ENCODE data around the gene NIT2.
"Not testable (repeated sequence)": the region's sequence is repeated elsewhere in the genome, so short reads cannot be mapped to it uniquely, and the experiment has no call there.

The NIT2 gene, protein sequence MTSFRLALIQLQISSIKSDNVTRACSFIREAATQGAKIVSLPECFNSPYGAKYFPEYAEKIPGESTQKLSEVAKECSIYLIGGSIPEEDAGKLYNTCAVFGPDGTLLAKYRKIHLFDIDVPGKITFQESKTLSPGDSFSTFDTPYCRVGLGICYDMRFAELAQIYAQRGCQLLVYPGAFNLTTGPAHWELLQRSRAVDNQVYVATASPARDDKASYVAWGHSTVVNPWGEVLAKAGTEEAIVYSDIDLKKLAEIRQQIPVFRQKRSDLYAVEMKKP

DNA sequence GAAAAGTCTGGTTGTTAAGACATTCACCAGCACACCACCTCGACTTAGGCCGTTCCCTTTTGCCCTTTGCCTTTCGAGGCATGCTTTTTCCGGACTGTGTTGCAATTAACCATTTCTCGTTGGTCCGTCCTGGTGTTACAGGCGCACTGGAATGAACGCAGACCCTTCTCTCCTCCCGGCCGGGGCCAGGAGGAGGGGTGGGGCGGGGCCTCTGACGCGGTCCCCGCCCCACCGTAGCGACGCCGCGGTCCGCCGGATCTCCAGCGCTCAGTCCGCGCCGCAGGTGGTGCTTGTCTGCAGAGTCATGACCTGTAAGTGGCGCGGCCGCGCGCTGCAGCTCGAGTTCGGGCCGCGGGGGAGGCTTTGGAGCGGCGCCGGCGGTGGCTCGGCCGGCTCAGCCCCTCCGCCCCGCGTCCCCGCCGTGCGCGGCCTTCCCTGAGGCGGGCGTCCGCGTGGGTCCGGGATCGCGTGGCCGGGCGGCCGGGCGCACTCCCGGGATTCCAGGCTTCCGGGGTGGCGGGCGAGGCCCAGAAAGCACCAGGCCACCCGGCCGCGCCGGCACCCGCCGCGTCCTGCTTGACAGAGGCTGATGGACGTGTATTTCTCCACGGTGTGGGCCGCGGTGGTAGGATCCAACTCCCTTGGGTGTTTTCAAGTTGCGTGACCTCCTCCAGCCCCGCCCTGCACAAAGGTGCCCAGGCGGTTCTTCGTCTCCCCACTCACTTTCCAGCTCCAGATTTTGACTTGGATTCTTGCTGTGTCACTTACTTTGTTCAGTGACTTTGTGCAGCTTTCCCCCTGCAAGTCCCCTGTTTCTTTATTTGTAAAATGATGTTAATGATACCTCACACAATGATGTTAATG, at the start of gene NIT2:
NIT2 (plus strand) TSS at position 270 of the 864 bp plus-strand sequence; CDS start at position 305, 35 bp downstream.
- peak; percentile 72 to 74 for DNase-seq (ENCODE audit: low read depth in 2 of 2)

DNA sequence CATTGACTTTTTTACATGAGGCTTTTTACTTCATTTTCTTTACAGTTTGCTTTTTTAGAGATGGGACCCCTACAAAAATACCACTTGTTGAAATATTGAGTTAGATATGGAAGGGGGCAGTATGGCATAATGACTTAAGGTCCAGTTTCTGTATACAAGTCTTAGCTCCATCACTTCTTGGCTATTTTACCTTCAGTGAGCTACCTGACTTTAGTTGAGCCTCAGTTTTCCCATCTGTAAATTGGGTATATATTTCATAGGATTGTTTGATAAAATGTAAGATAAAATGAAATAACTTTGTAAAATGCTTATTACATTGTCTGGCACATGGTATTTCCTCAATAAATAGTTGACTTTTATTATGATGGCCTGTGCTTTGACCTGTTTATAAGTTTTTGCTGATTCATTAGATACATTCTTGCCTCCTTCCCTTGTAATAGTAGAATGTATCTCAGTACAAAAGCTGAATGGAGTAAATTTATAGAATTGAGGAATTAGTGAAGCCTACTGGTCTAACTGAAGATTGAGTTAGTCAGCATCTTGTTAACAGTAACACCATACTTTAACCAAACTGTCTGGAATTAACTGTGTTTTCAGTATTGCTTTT, 46.2 kb upstream of the NIT2 start:
- DNase-seq (ENCODE audit: low read depth in 2 of 2): no peak

DNA sequence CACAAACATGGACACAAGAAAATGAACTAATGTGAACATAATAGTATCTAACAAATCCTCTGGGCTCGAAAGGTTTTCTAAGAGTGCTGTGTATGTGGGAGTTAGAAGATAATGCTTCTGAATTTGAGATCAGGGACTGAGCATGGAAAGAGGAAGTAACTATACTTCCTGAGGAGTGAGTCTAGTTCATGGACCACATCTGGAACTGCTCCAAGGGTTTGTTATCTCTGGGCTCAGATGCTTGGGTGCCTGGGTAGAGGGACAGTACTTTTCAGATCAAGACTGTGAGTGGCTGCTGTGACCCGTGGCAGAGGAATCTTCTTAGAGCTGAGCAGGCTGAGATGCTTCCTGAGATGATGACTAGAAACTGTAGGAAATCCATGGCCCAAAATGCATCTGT, 45.2 kb upstream of the NIT2 start:
- DNase-seq (ENCODE audit: low read depth in 2 of 2): no peak

DNA sequence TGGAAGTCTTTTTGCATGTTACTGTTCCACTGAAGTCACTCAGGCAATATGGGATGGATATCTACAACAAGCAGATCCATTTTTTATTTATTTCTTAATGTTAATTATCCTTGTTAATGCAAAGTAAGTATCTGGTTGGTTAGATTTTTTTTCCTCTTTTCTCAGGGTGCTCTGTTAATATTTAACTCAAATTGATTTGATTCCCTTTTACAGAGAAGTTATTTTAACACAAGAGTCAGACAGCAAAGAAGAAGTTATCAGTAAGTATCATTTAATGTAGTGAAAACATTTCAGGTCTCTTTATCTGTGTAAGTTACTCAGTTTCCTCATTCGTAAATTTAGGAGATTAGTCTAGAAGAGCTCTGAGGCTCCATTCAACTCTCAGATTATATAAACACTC, 39.5 kb upstream of the NIT2 start:
- no peak for DNase-seq (ENCODE audit: low read depth in 2 of 2)

DNA sequence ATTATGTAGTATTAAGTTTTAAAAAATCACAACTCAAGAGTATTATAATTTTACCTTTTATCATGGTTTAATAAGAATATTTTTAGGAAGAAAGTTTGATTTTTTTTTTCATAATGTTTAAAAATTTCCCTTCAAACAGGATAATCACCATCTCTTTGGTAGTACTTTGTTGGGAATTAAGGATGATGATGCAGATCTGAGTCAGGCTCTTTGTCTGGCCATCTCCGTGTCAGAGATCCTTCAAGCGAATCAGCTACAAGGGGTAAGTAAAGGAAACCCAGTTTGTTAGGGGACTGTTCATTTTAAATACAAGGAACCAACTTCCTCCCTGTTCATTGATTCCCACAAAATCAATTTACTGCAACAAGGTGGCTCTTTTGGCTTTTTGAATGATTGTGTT, 36.8 kb upstream of the NIT2 start:
- no peak for DNase-seq (ENCODE audit: low read depth in 2 of 2)

DNA sequence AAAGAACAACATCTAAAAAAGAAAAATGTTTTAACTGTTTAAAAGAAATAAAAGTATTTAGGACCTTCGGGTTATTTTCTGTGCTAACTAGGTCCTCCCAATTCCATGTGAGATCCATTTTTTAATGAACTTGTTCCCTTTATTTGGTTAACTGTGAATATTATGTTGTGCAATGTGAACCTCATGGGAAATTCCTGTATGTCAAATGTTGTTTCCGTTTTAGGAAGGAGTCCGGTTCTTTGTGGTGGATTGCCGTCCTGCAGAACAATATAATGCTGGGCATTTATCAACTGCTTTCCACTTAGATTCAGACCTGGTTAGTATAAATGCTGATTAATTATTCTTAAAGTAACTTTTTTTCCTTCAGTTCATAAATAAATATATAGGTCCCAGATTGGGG, 35.5 kb upstream of the NIT2 start:
- no peak for DNase-seq (ENCODE audit: low read depth in 2 of 2)

DNA sequence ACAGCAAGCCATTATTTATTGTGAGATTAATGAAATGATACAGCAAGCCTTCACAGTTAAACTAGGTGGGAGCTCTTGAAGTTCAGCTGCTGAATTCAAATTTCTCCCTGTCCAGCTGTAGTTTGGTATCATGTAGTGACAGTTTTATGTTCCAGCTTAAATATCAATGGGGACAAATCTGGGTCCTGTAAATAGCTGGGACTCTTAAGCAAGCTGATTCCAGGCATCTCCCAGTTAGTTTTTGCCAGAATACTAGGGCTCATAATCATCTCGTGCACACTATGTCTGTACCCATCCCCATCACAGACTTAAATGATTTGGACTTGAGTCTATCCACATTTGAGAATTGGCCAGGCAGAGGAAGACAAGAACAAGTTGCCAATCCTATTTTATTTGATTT, 27.9 kb upstream of the NIT2 start:
- DNase-seq (ENCODE audit: low read depth in 2 of 2): no peak

DNA sequence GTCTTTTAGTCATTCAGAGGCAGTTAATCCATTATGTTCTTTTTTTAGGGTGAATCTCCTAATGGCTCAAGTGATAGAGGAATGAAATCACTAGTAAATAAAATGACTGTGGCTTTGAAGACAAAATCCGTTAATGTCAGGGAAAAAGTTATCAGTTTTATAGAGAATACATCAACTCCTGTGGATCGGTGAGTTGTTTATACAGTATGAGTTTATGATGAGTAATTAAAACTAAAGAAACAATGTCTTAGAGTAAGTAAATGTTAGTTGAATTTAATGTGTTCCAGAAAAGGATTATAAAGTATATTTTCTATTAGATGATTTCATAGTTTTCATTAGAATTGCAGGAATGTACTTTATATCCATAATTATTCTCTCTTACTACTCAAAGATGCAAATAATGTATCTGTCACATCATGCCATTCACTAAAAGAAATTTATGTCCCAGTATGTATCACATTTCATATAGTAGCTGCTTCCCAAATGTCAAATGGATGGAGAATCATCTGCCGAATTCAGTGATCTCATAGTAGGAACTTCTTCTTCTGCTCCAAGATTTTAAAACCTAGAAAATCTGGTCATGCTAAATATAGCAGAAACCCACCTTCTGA, 24.1 kb upstream of the NIT2 start:
- DNase-seq (ENCODE audit: low read depth in 2 of 2): no peak

DNA sequence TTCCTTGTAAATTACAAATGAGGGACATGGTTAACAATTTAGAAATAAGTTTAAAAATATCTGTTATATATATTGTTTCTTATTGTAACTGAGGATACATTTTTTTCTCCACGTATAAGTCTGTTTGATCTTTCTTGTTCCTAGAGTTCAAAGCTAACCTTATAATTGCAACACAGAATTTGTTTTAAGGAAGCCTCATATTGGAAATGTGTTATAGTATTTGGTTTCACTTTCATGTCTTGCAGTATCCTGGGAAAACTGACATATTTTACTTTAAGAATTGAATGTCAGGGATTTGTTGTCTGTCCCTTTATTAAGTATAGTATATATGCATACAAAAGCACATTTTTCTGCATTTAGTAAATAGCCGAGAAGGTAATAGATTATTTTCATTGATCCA, 23.5 kb upstream of the NIT2 start:
- no peak for DNase-seq (ENCODE audit: low read depth in 2 of 2)

DNA sequence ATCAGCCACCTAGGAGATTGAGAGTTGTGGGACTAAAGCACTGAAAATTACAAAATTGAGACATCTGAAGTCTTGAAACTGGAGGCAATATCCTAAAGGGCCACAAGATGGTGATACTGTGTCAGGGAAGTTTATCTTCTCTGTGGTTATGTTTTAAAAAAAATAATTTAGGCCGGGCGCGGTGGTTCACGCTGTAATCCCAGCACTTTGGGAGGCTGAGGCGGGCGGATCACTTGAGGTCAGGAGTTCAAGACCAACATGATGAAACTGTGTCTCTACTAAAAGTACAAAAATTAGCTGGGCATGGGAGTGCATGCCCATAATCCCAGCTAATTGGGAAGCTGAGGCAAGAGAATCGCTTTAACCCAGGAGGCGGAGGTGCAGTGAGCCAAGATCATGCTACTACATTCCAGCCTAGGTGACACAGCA, 17.9 kb upstream of the NIT2 start:
- DNase-seq (ENCODE audit: low read depth in 2 of 2): peak in 1 of 2 donors; percentile 16

DNA sequence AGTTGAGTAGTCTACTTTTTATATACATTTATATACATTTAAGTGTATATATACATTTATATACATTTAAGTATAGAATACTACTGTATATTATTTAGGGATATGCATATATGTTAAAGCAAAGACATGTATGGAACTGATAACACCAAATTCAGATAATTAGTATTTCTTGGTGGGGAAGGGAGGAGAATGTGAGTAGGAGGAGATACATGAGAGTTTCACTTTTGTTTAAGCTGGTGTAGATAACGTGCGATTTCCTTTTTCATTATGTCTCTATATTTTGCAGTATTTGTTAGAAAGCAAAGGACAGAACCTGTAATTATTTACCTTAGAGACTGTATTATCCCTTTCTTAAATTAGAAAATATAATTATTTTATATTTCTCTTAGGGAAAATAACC, 16.6 kb upstream of the NIT2 start:
- DNase-seq (ENCODE audit: low read depth in 2 of 2): no peak

DNA sequence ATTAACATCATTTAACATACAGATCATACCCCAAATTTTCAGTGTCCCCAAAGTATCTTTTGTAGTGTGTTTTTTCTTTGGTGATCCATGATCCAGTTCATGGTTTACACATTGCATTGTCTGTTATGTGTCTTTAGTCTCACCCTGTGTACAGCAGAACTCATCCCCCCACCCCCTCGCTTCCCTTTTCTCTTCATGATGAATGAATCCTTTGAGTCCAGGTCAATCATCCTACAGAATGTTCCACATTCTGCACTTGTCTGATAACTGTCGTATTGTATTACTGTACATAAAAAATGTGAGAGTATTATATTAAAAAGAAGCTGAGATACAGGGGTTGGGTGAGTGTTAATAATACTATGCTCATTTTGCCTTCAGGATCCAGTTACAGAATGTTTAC, 14.6 kb upstream of the NIT2 start:
- no peak for DNase-seq (ENCODE audit: low read depth in 2 of 2)

DNA sequence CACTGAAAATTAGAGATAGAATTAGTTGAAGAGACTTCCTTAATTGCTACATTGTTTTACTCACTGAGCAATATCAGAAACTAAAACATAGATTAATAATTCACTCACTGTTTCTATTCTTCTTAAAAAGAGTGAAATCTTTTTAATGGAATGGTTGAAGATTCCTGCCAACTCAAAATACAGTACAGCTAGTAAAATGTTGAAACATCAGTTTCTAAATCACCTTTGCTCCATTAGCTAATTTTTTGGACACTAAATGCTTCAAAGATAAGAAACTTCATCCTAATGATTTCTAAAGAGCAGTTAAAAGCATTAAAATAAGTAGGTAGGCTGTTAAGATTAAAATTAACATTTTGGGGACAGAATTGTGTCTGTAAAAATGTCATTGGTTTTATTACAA, 10.5 kb upstream of the NIT2 start:
- DNase-seq (ENCODE audit: low read depth in 2 of 2): no peak

DNA sequence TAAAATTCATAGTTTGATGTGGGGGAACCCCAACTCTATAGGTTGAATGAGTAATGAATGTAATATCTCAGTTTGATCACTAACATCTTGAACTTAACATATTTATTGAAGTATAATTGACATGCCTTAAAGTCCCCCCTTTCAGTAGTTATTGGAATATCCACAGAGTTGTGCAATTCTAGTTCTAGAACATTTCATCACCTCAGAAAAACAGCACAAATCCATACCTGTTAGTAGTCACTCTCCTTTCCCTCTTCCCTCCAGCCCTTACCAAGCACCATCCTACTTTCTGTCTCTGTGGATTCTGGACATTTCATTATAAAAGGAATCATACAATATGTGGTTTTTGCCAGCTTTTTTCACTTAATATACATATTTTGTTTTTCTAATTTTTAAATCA, 8.7 kb upstream of the NIT2 start:
- no peak for DNase-seq (ENCODE audit: low read depth in 2 of 2)

DNA sequence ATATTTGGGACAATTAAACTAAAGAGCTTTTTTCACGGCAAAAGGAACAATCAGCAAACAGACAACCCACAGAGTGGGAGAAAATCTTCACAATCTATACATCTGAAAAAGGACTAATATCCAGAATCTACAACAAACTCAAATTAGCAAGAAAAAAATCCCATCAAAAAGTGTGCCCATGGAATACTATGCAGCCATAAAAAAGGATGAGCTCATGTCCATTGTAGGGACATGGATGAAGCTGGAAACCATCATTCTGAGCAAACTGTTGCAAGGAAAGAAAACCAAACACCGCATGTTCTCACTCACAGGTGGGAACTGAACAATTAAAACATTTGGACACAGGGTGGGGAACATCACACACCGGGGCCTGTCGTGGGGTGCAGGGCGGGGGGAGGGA, 7.2 kb upstream of the NIT2 start:
- DNase-seq (ENCODE audit: low read depth in 2 of 2): not testable (repeated sequence)

DNA sequence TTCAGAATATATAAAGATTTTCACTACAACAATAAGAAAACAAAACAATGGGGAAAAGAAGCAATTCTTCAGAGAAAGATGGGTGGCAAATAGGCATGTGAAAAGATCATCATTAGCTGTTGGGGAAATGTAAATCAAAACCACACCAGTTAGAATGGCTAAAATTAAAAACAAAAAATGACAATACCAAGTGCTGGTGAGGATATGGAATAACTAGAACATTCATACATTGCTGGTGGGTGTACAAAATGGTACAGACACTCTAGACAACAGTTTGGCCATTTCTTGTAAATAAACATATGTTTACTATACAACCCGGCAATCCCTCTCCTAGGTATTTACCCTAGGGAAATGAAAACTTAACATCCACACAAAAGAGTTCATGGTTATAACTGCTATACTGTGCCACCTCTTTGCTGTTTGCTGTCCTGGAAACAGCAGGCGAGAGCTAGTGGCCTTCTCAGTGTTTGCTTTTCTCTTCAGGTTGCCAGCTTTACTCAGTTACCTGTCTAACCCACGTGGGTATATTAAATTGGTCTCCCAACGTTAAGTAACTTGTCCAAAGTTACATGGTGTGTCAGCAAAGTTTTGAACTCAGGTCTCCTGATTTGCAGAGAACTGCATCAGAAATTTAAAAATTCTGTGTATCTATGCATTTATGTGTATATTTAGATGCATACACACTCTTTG, 4.6 kb upstream of the NIT2 start:
- no peak for DNase-seq (ENCODE audit: low read depth in 2 of 2)

DNA sequence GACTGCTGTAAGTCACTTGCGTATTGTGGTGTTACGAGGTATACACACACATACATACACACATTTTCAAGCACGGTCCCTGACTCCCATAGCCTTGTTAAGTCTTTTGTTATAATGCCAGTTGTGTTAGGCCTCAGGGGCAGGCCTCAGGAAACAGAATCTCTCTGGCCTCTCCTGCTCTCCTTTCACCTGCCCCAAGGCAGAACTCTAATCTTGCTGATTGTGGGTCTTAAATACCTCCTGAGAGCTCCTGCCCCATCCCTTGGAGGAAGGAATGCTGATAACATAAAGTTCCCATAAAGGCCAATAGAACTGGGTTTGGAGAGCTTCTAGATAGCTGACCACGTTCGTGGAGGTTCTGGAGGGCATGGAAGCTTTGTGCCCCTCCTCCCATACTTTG, 3.9 kb upstream of the NIT2 start:
- no peak for DNase-seq (ENCODE audit: low read depth in 2 of 2)

DNA sequence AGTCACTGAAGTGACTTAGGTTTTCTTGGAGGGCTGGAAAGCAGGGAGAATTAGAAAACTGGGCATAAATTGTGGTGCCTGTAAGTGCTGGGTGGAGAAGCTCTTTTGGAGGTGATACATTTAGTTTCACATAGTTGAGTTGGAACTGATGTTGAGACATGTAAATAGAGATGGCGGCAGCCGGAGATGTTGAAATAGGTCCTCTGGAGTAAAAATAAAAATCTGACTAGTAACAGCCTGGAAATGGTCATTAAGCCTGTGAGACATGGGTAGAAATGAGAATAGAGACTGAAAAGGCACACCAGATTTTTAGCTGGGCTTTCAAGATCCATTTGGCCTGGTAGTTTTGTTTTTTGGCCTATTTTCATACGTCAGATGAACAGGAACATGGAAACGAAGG, 2.9 kb upstream of the NIT2 start:
- DNase-seq (ENCODE audit: low read depth in 2 of 2): no peak

DNA sequence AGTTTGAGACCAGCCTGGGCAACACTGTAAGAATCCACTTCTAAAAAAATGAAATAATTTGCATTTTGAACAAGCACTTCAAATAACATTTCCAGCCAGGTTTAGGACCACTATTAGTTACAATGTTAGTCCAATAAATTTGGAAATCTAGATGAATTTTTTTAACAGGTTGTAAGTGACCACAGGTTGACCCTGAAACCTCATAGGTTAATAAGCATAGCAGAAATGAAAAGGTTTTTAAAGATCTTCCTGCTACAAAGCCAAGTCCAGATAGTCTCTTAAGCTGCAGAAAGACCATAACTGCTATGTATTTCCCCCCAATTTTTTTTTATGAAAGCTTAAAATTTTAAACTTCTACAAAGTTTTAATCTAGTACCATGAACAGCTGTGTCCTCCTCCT, 1.5 kb upstream of the NIT2 start:
- no peak for DNase-seq (ENCODE audit: low read depth in 2 of 2)

DNA sequence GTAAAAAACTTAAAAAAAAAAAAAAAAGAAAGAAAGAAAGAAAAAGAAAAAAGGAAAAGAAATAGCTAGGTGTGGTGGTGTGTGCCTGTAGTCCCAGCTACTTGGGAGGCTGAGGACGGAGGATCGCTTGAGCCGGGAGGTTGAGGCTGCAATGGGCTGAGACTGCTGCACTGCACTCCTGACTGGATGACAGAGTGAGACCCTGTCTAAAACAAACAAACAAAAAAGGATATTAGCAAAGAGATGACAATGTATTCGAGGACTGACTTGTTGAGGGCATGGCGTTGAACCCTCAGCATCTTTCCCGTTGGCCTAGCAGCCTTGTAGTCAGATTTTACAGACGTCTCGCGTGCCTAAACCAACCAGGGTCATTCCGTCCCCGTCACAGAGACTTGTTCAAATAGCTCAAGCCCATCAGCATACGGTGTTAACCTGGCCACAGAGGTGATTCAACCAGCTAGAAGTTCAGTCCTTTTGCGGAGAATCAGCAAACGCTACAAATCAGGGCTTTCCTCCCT, 528 bp upstream of the NIT2 start:
- no peak for DNase-seq (ENCODE audit: low read depth in 2 of 2)

DNA sequence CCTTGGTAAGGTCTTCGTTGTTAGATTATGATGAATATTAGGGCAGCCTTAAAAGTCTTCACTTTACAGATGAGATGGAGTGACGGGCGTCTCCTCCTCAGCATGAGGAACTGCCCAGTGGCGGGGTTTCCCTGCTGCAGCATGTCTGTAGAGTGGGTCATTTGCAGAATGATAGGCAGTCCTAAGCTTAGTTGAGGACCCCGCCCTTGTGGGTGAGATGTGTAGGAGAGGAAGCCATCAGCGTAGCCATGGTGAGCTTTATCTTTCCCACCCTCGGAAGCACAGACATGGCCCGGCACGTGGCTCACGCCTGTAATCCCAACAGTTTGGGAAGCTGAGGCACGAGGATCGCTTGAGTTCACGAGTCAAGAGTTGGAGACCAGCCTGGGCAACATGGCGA, 877 bp downstream of the NIT2 start:
- DNase-seq (ENCODE audit: low read depth in 2 of 2): no peak

DNA sequence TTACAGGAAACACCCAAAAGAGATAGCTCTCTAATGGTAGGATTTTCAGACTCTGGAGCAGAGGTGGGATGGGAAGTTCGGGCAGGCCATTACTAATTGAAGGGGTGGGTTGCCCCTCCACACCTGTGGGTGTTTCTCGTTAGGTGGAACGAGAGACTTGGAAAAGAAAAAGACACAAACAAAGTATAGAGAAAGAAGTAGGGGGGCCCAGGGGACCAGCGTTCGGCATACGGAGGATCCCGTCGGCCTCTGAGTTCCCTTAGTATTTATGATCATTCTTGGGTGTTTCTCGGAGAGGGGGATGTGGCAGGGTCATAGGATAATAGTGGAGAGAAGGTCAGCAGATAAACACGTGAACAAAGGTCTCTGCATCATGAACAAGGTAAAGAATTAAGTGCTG, 1.7 kb downstream of the NIT2 start:
- DNase-seq (ENCODE audit: low read depth in 2 of 2): not testable (repeated sequence)

Data from stimulated activated CD4-positive, alpha-beta T cell treated with anti-CD3 and anti-CD28 coated beads, Interleukin-4, amount 100 ng/mL, for 48 hours (primary cell).